SU-DHL-6 (cell line): ENCODE results near the gene IFT20.

Source experiments
- CTCF ChIP-seq: fragments of 200-600 bp; sonication (generic); IDR thresholded peaks from one replicate; pipeline ENCODE4 v1.5.1; 2017; ENCODE audit warnings: antibody characterized with exemption, mild to moderate bottlenecking, low read length, moderate library complexity; ENCODE audit not compliant: insufficient read depth, poor library complexity, severe bottlenecking
- EZH2phosphoT487 ChIP-seq: fragments of 200-600 bp; sonication (generic), shearing (Covaris generic); conservative IDR thresholded peaks from 2 replicates; pipeline ENCODE4 v1.6.1; 2018; ENCODE audit warnings: mild to moderate bottlenecking, antibody characterized with exemption, low read length, moderate library complexity, mixed read lengths

- TF ChIP-seq CTCF (no peak), EZH2phosphoT487 (no peak)
Observed at GRCh38 chr17:28306954-28307401, 28.3 kb downstream of the IFT20 start.
